ENCODE measurements around the gene GP1BA. TPM values are rescaled to one million over a fixed set of nuclear protein-coding genes. Genes with fewer than 3 reads are reported as not detected.

Gene GP1BA
- not detected for total RNA-seq

DNA sequence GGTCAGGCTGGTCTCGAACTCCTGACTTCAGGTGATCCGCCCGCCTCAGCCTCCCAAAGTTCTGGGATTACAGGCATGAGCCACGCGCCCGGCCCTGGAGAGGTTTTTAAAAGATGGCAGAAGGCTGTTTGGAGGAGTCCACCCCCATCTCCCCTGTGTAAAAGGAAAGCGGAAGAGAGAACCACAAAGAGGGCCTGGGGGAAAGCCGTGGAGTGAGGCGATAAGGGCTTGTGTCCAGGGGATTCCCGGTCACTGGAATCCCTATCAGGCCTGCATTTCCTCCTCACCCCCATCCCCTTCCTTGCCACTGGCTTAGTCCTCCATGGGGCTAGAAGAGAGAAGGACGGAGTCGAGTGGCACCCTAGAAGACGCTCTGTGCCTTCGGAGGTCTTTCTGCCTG is at the start of gene GP1BA:
GP1BA (plus strand) TSS at position 315 of the 400 bp plus-strand sequence. CDS start 328 bp downstream, outside the sequence.
- POLR2A ChIA-PET: no interaction called here
- peaks cover 46% of the 10 kb centered on the region for H3K36me3 Mint-ChIP-seq

GRCh38 chr17:4884489-4884888 is 47.6 kb upstream of the GP1BA start:
- POLR2A ChIA-PET: interaction anchor here (0.7 kb wide), 1 partner anchor 94 kb away, joined by 6 read pairs; no protein-coding TSS in a partner anchor
- ATAC-seq (ENCODE audit: low read depth) (no peak), DNase-seq (no peak)
- Mint-ChIP-seq H3K27ac (no peak overlapping the region), H3K27me3 (no peaks in the 10 kb centered on the region), H3K9me3 (no peaks in the 10 kb centered on the region), H3K36me3 (peaks cover 11% of the 10 kb centered on the region), H3K4me3 (no peak overlapping the region), H3K4me1 (no peaks in the 10 kb centered on the region)

More for the DNA sequence above, at the start of gene GP1BA:
- H3K27ac Mint-ChIP-seq: peak within 1 kb of the TSS; percentile 60
- ATAC-seq (ENCODE audit: low read depth): no peak
- peaks cover 27% of the 10 kb centered on the region for H3K4me1 Mint-ChIP-seq
- H3K9me3 Mint-ChIP-seq: no peaks in the 10 kb centered on the region
- no peak for DNase-seq
- no peaks in the 10 kb centered on the region for H3K27me3 Mint-ChIP-seq
- no peak within 1 kb of the TSS for H3K4me3 Mint-ChIP-seq

DNA sequence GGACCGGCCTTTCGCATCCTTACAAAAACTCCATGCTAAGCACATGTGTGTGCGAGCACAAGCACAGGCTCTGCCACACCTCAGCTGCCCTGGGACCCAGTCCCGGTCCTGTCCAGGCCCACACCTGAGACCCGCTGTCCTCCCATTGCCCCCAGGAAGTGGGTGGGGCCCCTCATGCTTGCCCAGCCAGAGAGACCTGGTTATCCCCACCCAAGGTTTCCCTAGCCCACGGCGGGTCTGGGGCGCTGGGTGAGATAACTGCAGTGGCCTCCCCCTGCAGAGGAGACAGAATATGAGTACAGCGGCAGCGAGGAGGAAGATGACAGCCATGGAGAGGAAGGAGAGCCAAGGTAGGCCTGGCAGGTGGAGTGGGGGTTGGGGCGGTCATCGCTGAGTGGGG is 45.2 kb upstream of the GP1BA start:
- H3K27ac Mint-ChIP-seq: no peak overlapping the region
- peaks cover 11% of the 10 kb centered on the region for H3K36me3 Mint-ChIP-seq
- POLR2A ChIA-PET: no interaction called here
- no peak for DNase-seq
- H3K27me3 Mint-ChIP-seq: no peaks in the 10 kb centered on the region
- no peak overlapping the region for H3K4me3 Mint-ChIP-seq
- no peaks in the 10 kb centered on the region for H3K4me1 Mint-ChIP-seq
- no peak for ATAC-seq (ENCODE audit: low read depth)
- H3K9me3 Mint-ChIP-seq: no peaks in the 10 kb centered on the region

- no peak for ATAC-seq (ENCODE audit: low read depth)
- no peak for DNase-seq
- H3K27me3 Mint-ChIP-seq: no peaks in the 10 kb centered on the region
- H3K4me3 Mint-ChIP-seq: no peak overlapping the region
- no peaks in the 10 kb centered on the region for H3K4me1 Mint-ChIP-seq
- H3K9me3 Mint-ChIP-seq: no peaks in the 10 kb centered on the region
- POLR2A ChIA-PET: interaction anchor here (0.6 kb wide), 1 partner anchor 218 kb away, joined by 3 read pairs; no protein-coding TSS in a partner anchor
- no peak overlapping the region for H3K27ac Mint-ChIP-seq
- H3K36me3 Mint-ChIP-seq: peaks cover 13% of the 10 kb centered on the region
Measured at GRCh38 chr17:4887581-4887980, 44.5 kb upstream of the GP1BA start.

DNA sequence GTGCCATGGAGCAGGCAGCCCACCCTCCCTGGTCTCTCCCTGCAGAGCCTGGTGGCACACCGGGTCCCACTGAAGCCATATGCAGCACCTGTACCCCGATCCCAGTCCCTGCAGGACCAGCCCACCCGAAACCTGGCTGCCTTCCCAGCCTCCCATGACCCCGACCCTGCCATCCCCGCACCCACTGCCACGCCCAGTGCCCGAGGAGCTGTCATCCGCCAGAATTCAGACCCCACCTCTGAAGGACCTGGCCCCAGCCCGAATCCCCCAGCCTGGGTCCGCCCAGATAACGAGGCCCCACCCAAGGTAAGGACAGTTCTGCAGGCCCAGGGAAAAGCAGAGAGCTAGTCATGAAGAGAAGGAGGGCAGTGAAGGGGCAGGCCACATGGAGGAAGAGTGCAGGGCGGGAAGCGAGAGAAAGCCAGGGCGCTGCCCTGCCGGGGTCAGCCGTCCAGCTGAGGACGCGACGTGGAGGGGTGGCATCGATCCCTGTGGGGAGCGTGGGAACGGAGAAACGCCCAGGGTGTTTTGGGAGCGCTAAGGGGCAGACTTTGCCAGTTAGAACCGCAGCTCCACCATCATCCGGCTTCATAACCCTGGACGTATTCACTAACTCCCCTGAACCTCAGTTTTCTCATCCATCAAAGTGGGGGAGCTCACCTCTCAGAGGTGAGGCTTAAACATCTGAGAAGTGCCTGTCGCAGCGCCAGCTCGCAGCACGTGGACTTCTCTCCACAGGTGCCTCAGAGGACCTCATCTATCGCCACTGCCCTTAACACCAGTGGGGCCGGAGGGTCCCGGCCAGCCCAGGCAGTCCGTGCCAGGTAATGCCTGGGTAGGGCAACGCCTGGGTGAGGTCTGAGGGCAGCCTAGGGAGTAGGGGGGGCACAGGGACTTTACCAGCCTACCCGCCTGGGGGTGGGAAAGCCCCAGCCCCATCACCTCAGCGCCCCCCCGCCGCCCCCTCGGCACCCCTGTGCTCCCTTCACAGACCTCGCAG is 40.4 kb upstream of the GP1BA start:
- Mint-ChIP-seq H3K4me3 (no peak overlapping the region), H3K27ac (no peak overlapping the region), H3K36me3 (peaks cover 11% of the 10 kb centered on the region), H3K27me3 (no peaks in the 10 kb centered on the region), H3K9me3 (no peaks in the 10 kb centered on the region), H3K4me1 (no peaks in the 10 kb centered on the region)
- POLR2A ChIA-PET: interaction anchor here (1.0 kb wide), 2 partner anchors 8 to 120 kb away, joined by 3 read pairs; partner anchors contain the start of genes C17orf107 and TM4SF5
- DNase-seq: no peak
- ATAC-seq (ENCODE audit: low read depth): no peak

GRCh38 chr17:4892499-4893221 is 39.4 kb upstream of the GP1BA start:
- H3K9me3 Mint-ChIP-seq: no peaks in the 10 kb centered on the region
- peaks cover 7% of the 10 kb centered on the region for H3K36me3 Mint-ChIP-seq
- H3K27ac Mint-ChIP-seq: no peak overlapping the region
- DNase-seq: no peak
- POLR2A ChIA-PET: no interaction called here
- no peak for ATAC-seq (ENCODE audit: low read depth)
- H3K4me1 Mint-ChIP-seq: no peaks in the 10 kb centered on the region
- H3K27me3 Mint-ChIP-seq: no peaks in the 10 kb centered on the region
- no peak overlapping the region for H3K4me3 Mint-ChIP-seq

GRCh38 chr17:4893272-4893671 is 38.8 kb upstream of the GP1BA start:
- ATAC-seq (ENCODE audit: low read depth) (no peak), DNase-seq (no peak)
- H3K36me3 Mint-ChIP-seq: peaks cover 7% of the 10 kb centered on the region
- POLR2A ChIA-PET: no interaction called here
- H3K9me3 Mint-ChIP-seq: no peaks in the 10 kb centered on the region
- no peak overlapping the region for H3K4me3 Mint-ChIP-seq
- no peaks in the 10 kb centered on the region for H3K4me1 Mint-ChIP-seq
- no peaks in the 10 kb centered on the region for H3K27me3 Mint-ChIP-seq
- no peak overlapping the region for H3K27ac Mint-ChIP-seq

GRCh38 chr17:4893721-4894560 is 38.1 kb upstream of the GP1BA start:
- Mint-ChIP-seq H3K27me3 (no peaks in the 10 kb centered on the region), H3K9me3 (no peaks in the 10 kb centered on the region), H3K36me3 (peaks cover 7% of the 10 kb centered on the region), H3K4me3 (no peak overlapping the region), H3K27ac (no peak overlapping the region), H3K4me1 (no peaks in the 10 kb centered on the region)
- POLR2A ChIA-PET: no interaction called here
- ATAC-seq (ENCODE audit: low read depth): no peak
- DNase-seq: no peak

- peaks cover 7% of the 10 kb centered on the region for H3K36me3 Mint-ChIP-seq
- no peak overlapping the region for H3K4me3 Mint-ChIP-seq
- no peaks in the 10 kb centered on the region for H3K9me3 Mint-ChIP-seq
- ATAC-seq (ENCODE audit: low read depth) (no peak), DNase-seq (no peak)
- H3K4me1 Mint-ChIP-seq: peaks cover 5% of the 10 kb centered on the region
- peaks cover 6% of the 10 kb centered on the region for H3K27me3 Mint-ChIP-seq
- POLR2A ChIA-PET: no interaction called here
- no peak overlapping the region for H3K27ac Mint-ChIP-seq
Measured at GRCh38 chr17:4895121-4895520, 37.0 kb upstream of the GP1BA start.

DNA sequence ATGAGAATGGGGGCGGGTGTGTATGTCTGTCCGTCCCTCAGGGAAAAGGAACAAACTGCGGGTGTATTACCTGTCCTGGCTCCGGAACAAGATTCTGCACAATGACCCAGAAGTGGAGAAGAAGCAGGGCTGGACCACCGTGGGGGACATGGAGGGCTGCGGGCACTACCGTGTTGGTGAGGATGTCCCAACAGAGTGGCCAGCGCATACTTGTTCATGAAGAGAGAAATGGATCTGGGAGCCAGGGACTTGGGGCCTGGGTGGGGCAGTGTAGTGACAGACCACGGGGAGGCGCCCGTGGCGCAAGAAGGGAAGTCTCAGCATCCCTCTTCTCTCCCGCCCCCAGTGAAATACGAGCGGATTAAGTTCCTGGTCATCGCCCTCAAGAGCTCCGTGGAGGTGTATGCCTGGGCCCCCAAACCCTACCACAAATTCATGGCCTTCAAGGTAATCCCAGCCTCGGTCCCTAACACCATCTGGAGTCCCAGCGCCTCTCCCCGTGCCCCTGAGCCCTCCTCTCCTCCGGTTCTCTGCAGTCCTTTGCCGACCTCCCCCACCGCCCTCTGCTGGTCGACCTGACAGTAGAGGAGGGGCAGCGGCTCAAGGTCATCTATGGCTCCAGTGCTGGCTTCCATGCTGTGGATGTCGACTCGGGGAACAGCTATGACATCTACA is 36.3 kb upstream of the GP1BA start:
- ATAC-seq (ENCODE audit: low read depth): no peak

DNA sequence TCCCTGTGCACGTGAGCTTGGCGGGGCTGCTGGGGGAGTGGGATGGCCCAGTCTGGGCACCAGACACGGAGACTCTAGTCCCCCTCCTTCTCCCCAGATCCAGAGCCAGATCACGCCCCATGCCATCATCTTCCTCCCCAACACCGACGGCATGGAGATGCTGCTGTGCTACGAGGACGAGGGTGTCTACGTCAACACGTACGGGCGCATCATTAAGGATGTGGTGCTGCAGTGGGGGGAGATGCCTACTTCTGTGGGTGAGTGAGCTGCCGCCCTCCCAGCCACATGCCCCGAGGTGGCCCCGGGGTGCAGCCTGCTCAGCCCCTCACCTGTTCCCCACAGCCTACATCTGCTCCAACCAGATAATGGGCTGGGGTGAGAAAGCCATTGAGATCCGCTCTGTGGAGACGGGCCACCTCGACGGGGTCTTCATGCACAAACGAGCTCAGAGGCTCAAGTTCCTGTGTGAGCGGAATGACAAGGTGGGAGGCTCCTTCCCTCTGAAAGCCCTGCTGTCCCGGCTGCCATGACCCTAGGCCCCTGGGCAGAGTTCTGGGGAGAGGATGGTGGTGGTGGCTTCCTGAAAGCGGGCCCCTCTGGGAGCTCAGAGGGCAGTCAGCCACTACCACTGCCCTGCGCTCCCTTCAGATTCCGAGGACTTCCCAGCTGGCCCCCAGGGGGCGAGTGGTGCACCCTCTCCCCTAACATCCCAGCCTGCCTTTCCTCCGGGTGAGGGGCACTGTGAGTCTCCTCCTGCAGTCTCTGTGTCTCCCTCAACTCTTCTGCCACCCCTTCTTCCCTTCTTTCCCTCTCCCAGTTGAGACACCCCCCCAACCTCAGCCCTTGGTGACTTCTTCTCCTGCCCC is 35.5 kb upstream of the GP1BA start:
- Mint-ChIP-seq H3K9me3 (no peaks in the 10 kb centered on the region), H3K4me1 (peaks cover 7% of the 10 kb centered on the region), H3K27me3 (peaks cover 6% of the 10 kb centered on the region), H3K36me3 (peaks cover 7% of the 10 kb centered on the region), H3K27ac (no peak overlapping the region), H3K4me3 (no peak overlapping the region)
- DNase-seq (no peak), ATAC-seq (ENCODE audit: low read depth) (no peak)
- POLR2A ChIA-PET: interaction anchor here (1.1 kb wide), 1 partner anchor 183 kb away, joined by 5 read pairs; no protein-coding TSS in a partner anchor

More for the DNA sequence above, 36.3 kb upstream of the GP1BA start:
- Mint-ChIP-seq H3K27ac (no peak overlapping the region), H3K4me3 (no peak overlapping the region), H3K9me3 (no peaks in the 10 kb centered on the region), H3K27me3 (peaks cover 6% of the 10 kb centered on the region), H3K4me1 (peaks cover 7% of the 10 kb centered on the region), H3K36me3 (peaks cover 7% of the 10 kb centered on the region)
- DNase-seq: no peak
- POLR2A ChIA-PET: no interaction called here

Data from activated naive CD8-positive, alpha-beta T cell treated with anti-CD3 and anti-CD28 coated beads, Interleukin-2, amount 10 ng/mL, durations not matched to agents 7 days and 5 days (primary cell).